Mucosa of gallbladder (tissue), 1 donor: ENCODE measurements around the gene SLC26A4. TPM values are rescaled to one million over a fixed set of nuclear protein-coding genes. Genes with fewer than 3 reads are reported as not detected.
"Not testable (repeated sequence)": the region's sequence is repeated elsewhere in the genome, so short reads cannot be mapped to it uniquely, and the experiment has no call there.

Experiments
- DNase-seq: peaks from one replicate; pipeline ENCODE4 v3.0.0-alpha.2; 2020; ENCODE audit warnings: low spot score
- total RNA-seq: library from RNA; stranded (reverse); gene quantifications from one replicate; pipeline ENCODE4 v1.2.1, GENCODE V29; 2021
- donor health status: DM: no; HTN: no; CAD: no.

The SLC26A4 gene
- 0.52 TPM for total RNA-seq

- no peak for DNase-seq
Observed at GRCh38 chr7:107660381-107661080, at the start of gene SLC26A4. Gene SLC26A4 (plus strand): TSS chr7:107660828. CDS start chr7:107661642, 814 bp downstream.

GRCh38 chr7:107613439-107613838 lies 47.2 kb upstream of the SLC26A4 start:
- no peak for DNase-seq

DNA sequence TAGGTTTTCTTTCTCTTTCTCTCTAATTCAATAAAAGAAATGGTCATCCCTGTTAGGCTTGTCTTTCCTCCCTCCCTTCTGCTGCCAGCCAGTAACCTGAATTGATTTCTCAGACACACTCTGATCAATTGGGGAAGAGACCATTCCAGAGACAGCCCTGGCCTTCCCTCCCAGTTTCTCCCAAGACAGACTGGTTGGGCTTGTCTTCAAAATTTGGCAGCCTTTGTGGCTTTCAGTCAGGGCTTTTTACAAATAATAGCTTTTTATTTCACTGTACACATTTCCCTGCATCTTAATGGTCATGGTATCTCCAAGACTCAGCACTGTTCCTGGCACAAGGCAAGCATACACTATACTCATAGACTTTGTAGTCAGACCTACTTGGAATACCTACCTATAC lies 46.7 kb upstream of the SLC26A4 start:
- DNase-seq: no peak

DNA sequence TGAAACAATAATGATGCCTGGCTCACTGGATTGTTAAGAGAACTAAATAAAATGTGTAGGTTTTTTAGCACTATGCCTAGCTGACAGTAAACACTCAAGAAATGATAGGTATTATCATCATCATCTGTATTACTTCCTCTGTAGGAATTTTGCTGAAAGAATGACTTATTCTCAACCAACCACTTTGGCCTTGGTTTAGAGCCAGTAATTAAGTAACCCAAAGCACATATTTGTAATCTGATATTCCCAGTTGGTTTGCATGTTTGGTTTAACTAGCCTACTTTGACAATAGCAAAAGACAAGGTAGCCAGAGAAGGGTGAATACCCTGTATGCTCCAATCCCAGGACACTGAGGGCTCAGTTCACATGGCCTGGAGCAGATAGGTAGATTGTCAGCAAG lies 46.2 kb upstream of the SLC26A4 start:
- no peak for DNase-seq

DNA sequence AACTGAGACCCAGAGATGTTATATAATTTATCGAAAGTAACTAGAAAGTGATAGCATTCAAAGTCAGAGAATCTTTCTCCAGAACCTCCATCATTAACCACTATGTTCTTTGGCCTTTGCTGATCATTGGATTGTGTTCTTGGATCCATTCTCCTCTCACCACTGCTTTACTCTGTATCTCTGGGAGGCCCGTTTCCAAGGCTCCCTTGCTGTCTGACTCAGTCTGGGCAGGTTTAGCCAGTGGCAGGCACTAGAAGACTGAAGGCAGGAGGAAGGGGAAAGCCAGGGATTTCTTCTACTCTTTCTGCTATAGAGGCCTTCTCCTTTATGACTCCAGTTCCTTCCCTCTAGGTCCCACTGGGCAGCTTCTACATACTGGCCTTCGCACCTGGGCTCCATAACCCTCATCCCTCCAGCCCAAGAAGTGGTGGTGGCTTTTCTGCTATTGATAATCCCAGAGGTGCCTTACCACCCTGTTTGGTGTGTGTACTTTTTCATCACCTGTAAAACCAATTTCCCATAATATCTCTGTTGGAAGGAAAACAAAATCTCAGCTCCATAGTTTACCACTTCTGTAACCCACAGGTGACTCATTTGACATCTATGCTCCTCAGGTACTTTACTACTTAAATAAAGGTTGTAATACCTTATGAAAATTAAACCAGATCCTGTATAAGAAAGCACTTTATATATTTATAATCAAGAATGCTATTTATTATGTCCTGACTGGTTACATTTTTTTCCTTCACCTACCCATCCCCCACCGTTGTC lies 44.5 kb upstream of the SLC26A4 start:
- no peak for DNase-seq

DNA sequence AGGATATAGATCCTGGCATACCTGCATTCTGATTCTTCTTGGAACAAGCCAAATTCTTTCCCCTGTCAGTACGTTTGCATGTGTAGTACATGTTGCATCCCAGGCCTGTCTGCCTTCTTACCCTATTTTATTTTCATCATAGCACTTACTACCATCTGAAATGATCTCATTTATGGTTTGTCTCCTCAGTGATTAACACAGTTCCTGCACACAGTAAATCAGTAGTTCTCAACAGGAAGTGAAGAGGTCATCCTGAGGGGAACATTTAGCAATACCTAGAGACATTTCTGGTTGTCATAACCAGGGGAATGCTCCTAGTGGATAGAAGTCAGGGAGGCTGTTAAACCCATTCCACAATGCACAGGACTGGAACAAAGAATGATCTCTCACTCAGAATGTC lies 38.2 kb upstream of the SLC26A4 start:
- no peak for DNase-seq

DNA sequence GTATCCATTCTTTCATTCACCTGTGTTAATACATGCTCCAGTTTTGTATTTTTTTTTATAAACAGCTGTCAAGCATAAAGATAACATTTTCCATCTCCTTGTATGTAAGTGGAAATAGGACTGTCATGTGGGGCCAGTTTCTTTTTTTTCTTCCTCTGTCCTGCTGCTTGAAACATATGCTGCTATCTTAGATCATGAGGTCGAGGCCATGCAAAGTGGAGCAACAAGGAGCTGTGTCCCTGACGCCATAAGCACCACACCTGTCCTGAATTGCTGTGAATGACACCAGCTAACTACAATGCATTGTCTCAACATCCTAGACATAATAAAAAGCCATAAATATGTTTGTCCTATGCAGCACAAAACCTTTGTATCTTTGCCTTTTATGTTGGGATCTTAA lies 37.7 kb upstream of the SLC26A4 start:
- no peak for DNase-seq

DNA sequence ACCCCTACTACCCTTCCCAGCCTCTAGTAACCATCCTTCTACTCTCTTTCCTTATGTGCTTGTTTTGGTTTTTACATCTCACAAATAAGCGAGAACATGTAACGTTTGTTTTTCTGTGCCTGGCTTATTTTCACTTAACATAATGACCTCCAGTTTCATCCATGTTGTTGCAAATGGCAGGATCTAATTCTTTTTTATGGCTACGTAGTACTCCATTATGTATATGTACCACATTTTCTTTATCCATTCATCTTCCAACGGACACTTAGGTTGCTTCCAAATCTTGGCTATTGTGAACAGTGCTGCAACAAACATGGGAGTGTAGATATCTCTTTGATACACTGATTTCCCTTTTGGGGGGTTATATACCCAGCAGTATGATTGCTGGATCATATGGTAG lies 33.6 kb upstream of the SLC26A4 start:
- no peak for DNase-seq

- DNase-seq: no peak
Observed at GRCh38 chr7:107628461-107629064, 32.1 kb upstream of the SLC26A4 start.

- no peak for DNase-seq
Observed at GRCh38 chr7:107630342-107630741, 30.3 kb upstream of the SLC26A4 start.

DNA sequence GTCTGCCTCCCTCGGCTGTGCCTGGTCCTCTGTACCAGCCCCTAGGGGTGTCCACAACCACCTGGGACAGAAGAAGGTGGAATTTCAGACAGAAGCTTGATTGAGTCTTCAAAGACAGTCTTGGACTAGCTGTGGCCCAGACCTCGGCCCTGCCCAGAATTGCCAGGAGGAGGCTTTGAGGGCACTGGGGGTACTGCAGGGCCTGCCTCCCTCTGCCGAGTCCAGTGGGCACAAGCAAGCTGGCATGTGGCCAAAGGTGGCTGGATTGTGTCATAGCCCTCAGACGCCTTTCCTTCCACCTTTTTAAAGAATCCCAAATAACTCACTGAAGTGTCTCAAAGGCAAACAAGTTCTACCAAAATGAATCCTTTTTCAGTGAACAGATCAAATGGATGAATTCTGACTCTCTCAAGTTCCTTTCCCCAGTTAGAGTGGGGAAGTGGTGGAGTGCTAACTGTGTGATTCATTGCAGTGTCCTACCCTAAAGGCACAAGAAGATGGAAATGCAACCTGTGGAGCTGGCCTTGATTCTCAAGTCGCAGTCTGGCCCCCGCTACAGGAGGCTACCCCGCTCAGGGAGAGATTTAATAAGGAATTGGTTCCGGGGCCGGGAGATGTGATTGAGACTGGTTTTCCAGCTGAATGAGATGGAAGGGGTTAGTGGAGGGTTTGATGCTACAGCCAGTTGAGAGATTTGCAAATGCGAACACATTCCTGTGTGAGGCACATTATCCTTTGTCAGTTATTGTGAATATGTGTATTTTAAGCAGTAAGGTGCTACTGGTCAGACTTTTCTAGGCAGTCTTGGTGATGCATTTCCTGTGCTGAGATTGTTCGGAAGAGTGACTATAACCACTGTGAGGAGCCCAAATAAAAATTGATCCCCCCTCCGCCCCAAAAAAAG lies 28.8 kb upstream of the SLC26A4 start:
- DNase-seq: no peak

GRCh38 chr7:107632492-107632865 lies 28.1 kb upstream of the SLC26A4 start:
- DNase-seq: no peak

- DNase-seq: no peak
Observed at GRCh38 chr7:107638594-107638993, 22.0 kb upstream of the SLC26A4 start.

GRCh38 chr7:107639070-107639469 lies 21.6 kb upstream of the SLC26A4 start:
- not testable (repeated sequence) for DNase-seq

DNA sequence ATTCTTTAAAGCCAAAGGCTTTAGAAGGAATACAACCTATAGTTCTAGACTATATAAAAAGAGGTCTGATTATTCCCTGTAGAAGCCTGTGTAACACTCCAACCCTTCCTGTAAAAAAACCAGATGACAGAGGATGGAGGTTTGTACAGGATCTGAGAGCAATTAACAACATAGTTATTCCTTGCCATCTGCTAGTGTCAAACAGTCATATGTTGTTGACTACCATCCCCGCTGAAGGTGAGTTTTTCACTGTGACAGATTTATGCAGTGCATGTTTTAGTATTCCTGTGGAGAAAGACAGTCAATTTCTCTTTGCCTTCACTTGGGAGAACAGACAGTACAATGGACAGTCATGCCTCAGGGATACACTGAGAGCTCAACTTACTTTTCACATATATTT lies 19.0 kb upstream of the SLC26A4 start:
- no peak for DNase-seq

GRCh38 chr7:107642501-107642900 lies 18.1 kb upstream of the SLC26A4 start:
- DNase-seq: no peak

DNA sequence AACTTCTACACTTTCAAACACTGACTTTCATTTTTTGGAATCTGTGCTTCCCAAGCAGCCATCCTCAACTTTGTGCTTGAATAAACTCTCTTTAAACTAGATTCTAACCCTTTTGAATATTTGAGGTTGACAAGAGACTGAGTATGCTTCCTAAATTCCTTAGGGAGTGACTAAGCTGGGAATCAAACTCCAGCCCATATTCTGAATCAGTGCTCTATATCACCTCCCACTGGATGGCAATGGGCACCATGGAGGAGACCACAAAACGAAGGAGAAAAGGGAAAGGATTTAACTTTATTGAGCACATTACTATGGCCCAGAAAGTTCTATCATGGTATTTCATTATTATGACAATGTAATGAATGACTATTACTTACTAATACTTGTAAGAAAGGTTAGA lies 17.2 kb upstream of the SLC26A4 start:
- DNase-seq: no peak

GRCh38 chr7:107643938-107644308 lies 16.7 kb upstream of the SLC26A4 start:
- no peak for DNase-seq

DNA sequence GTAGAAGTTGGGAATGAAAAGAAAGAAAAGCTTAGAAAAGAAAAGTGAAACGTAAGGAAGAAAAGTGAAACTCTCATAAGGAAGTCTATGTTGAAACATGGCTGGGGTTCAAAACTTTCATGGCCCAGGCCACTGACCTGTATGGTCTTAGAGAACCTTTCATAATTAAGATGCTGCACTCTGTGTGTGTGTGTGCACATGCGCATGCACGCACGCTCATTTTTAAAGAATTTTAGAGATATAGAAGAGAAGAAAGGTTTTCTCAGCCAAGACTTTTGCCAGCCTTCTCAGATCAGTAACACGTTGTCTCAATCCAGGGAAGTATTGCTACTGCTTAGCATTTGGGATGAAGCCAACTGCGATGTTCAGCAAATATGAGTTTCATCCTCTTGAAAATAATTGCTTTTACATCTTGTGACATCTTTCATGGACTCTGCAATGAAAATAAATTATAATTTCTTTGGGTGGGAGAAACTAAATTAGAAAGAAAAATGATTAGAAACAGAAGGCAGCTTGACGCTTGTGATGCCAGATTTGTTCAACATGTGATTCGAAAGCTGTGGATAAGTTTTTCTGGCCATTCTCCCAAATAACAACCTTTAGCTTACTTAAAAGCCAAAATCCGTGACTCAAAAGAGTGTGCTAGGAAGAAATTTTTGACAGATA lies 16.2 kb upstream of the SLC26A4 start:
- DNase-seq: no peak

- DNase-seq: no peak
Observed at GRCh38 chr7:107652642-107653041, 8.0 kb upstream of the SLC26A4 start.

GRCh38 chr7:107658467-107658866 lies 2.2 kb upstream of the SLC26A4 start:
- DNase-seq: no peak

GRCh38 chr7:107659666-107660065 lies 962 bp upstream of the SLC26A4 start:
- DNase-seq: no peak
